Anterior cingulate cortex (tissue), 58 donors: ENCODE measurements around the gene ZNF207.
"Not testable (repeated sequence)": the region's sequence is repeated elsewhere in the genome, so short reads cannot be mapped to it uniquely, and the experiment has no call there.

Experiments used
- DNase-seq, 58 donors: peaks; one replicate each; lab custom pipeline; 2025; lab: John Stamatoyannopoulos, UW

The ZNF207 gene

DNA sequence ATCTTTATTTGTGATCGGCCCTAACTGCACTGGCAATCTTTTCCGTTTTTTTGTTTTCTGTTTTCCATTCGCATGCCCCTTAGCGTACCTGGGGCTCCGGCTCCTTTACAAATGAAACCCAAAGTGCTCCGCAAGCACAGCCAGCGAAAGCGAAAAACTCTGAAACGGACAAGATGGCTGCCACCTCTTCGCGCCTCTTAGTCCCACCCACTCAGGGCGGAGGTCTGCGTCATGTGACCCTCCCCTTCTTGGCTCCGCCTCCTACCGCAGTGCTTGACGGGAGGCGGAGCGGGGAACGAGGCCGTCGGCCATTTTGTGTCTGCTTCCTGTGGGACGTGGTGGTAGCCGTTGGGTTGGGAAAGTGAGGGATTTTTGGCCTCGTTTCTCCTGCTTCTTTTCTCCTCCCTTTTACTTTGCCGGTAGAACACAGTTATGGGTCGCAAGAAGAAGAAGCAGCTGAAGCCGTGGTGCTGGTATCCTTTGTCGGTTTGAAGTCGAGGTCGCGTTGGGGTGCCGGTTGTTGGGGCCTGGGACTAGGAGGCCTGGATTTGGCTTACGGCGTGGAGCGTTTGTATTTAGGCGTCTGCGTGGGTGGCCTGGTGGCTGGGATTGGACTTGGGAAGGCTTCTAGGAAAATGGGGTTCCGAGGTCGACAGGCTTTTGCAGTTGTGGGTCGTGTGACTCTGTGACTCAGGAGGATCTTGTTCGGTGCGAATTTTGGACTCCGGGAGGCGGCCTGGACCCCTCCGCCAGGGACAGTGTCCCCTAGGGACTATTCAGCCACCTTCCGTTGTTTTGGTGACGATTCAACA, at the start of gene ZNF207:
Gene ZNF207 (plus strand): TSS at position 304 of the 812 bp plus-strand sequence. CDS start 129 bp downstream, at position 433.
- peak; percentile 53 to 95 (median 90) for DNase-seq

DNA sequence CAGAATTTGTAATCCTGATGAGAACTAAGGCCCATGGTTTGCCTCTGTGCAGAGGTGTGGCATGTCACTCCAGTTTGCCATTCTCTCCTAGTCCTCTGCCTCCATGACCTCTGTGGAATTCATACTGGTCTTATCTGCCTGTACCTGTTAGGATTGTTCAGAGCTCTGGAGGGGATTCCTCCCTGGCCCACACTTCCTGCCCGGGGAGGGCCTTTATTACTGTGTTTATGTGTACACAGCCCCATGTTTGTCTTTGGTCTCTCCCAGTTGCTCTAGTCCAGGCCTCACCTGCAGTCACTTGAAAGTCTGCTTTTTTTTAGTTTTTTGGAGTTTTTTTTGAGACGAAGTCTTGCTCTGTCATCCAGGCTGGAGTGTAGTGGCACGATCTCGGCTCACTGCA, 47.9 kb upstream of the ZNF207 start:
- no peak for DNase-seq

DNA sequence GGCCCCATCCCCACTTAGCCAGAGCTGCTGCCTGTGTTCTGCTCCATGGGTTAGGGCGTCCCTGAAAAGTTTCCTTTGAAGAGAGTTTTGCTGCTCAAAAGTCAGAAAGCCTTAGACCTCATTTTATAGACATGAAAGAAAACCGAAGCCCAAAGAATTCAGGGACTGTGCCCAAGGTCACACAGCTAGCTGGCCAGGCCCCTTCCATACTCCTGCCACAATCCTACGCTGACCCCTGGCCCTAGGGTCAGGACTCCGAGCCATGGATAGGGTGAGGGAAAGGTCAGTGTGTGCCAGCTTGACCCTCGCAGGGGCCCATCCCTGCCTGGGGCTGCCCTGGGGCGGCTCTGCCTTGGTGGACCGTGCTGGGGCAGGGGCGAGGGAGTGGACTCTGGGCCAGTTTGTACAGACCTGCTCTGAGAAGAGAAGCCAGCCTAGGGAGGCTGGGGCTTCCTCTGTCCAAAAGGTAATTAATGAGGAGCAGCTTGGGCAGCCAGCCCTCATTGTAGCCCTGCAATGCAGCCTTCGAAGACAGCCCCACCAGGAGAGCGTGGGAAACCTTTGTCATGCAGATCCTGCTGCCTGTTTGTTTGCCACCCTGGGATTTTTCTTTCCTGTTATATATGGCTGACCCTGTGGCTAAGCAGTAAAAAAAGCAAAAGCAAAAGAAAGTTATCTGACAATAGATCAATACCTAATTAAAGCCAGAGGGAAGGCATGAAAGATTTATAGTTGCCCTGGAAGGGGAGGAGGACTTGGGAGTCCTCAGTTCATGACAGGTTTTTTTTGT, 46.9 kb upstream of the ZNF207 start:
- DNase-seq = no peak

DNA sequence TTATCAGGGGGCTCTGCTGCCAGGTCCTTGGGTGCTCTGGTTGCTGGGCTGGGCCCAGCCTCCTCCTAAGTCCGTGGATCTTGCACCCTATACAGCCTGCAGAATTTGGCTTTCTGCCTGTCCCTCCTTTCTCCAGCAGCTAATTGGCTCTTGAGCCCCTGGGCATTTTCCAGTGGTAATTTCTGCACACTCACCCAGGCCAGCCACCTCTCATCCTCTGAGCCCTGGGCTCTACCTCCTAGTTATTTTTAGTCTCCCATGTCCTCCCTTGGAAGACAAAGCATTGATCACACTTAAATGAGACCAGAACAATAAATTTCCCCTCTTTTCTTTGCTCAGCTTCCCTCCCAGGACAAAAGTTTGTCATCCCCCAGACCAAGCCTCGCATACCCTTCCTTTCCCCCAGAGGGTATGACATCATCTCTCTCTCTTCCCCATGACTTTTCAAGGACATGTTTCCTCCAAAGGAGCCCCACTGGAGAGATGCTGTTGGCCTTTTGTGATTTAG, 46.1 kb upstream of the ZNF207 start:
- DNase-seq = peak in 2 of 58 donors; percentile 7 to 19

DNA sequence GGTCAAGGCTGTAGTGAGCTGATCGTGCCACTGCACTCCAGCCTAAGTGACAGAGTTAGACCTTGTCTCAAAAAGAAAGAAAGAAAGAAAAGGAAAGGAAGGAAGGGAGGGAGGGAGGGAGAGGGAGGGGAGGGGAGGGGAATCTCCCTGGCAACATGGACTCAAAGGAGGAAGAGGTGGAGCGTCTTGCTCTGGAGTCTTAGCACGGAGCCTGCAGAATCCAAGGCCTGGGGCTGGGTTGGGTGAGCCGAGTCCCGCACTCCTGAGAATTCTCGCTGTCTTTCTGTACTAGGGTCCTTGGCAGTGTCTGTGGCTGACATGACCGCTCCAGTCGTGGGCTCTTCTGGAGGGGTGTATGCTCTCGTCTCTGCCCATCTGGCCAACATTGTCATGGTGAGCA, 44.9 kb upstream of the ZNF207 start:
- no peak for DNase-seq

DNA sequence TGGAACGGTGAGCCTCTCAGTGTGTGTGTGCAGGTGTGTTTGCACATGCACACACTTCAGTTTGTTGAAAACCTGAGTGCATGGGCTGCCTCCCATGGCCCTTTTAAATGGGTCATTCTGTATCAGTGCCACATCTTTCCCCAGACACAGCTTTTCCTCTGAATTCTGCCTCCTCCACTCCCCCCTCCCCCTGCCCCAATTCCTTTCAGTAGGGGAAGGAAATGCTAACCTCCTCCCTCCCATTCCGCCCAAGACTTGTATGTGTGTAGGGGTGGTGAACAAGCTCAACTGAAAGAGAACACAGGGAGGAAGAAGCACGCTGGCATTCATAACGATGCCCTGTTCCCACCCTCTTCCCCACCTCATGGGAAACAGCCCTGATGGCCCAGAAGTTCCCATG, 42.3 kb upstream of the ZNF207 start:
- no peak for DNase-seq

DNA sequence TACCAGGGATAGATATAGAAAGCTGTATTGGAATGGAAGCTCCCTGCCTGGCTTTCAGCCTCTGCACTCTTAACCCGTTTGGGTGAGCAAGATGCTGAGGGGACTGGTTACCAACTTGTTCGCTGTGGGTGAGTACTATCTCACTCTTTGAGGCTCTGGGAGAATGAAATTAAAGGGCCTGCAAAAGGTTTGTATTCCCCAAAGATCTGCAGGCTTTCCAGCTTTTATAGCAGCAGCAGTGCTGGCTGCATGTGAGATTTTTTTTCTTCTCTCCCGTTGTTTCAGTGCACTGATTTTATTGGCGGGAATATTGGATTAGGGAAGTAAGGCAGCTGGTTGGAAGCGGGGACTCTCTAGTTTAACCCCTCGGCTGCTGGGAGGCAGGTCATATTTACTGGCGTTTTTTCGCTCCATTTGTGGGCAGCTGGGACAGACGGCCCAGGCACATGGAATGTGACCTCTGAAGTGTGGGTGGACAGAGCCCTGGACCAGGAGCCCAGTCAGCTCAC, 38.9 kb upstream of the ZNF207 start:
- DNase-seq = peak in 3 of 58 donors; percentile 14 to 24 (median 18)

DNA sequence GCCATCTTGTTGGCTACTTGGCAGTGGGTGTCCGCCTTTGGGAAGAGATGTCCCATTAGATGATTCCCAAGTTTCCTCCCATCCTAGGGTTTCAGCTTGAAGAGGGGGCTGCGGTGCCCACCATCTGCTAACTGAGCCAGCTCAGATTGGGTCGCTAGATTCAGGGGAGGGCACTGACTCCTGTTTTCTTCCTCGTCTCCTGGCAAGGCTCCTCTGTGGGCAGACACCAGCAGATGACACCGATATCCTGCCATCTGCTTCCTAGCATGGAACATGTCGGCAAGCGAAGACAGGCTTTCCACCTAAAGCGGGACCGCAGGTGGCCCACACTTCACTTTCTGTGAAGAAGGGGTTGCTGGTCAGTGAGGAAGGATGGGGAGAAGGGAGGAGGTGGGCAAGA, 35.3 kb upstream of the ZNF207 start:
- DNase-seq = no peak

DNA sequence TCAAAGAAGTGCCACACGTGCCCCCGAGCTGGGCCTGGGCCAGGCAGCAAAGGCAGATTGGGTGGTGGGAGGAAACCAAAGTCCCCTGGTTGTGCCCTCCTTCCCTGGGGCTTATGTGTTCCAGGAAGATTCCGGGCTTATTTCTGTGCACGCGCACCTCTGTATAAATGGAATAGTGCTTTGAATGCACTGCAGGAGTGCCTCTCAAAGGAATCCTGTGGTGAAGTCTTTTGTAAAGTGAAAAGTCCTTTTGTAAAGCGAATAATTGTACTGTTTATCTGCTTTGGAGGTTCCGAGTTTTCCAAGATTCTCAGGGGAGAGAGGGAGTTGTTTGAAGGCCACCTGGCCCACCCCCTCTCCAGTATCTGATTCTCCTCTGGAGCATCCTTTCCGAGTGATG, 34.8 kb upstream of the ZNF207 start:
- no peak for DNase-seq

DNA sequence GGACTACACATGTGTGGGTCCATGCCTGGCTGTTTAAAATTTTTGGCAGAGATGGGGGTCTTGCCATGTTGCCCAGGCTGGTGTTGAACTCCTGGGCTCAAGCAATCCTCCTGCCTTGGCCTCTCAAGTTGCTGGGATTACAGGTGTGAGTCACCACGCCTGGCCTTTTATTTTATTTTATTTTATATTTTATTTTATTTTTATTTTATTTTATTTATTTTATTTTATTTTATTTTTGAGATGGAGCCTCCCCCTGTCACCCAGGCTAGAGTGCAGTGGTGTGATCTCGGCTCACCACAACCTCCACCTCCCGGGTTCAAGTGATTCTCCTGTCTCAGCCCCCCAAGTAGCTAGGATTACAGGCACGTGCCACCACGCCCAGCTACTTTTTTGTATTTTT, 33.3 kb upstream of the ZNF207 start:
- not testable (repeated sequence) for DNase-seq

DNA sequence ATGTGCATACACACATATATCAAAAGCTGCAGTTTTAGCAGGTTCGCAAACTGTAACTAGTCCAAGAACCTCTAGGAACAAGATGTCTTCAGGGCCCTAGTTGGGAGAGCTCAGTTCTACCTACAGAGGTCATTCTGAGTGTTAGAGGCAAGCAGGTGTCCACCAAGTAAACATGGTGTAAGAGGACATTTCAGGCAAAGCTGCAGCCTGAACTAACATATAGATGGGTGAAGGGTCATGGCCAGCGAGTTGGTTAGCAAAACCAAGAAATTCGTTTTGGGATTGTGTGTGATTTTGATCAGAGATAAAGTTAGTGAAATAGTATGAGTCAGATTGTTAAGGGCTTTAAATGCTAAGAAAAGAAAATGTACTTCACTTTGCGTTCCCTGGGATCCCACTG, 32.6 kb upstream of the ZNF207 start:
- DNase-seq = no peak

DNA sequence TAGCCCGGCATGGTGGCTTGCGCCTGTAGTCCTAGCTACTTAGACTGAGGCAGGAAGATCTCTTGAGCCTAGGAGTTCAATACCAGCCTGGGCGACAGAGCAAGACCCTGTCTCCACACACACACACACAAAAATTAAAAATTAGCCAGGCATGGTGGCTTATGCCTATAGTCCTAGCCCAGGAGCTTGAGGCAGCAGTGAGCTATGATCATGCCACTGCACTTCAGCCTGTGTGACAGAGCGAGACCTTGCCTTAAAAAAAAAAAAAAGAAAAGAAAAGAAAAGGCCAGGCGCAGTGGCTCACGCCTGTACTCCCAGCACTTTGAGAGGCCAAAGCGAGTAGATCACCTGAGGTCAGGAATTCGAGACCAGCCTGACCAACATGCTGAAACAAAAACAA, 31.9 kb upstream of the ZNF207 start:
- no peak for DNase-seq

DNA sequence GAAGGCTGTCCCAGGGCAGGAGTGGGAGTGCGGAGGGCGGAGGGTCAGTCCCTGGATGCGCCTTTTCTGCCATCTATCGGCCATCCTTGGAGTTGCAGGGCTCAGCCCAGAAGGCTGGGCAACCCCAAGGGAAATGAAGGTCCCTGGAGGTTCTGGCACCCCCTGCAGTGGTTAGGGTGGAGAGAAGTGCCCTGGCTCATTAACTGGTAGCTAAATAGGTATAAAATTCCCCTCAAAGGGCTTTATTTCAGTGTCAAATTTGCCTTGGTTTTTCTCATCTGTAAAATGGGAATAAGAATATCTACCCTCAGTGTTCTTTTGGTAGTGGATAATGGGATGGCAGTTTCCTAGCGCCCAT, 30.4 kb upstream of the ZNF207 start:
- peak in 50 of 58 donors; percentile 2 to 75 (median 44) for DNase-seq

DNA sequence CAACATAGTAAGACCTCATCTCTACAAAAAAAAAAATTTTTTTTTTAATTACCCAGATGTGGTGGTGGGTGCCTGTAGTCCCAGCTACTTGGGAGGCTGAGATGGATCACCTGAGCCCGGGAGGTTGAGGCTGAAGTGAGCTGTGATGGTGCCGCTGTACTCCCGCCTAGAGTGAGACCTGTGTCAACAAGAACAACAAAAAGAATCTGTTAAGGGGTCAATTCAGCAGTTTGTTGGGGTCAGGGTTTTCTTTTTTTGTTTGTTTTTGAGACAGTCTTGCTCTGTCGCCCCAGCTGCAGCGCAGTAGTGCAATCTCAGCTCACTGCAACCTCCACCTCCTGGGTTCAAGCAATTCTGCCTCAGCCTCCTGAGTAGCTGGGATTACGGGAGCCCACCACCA, 29.9 kb upstream of the ZNF207 start:
- not testable (repeated sequence) for DNase-seq

DNA sequence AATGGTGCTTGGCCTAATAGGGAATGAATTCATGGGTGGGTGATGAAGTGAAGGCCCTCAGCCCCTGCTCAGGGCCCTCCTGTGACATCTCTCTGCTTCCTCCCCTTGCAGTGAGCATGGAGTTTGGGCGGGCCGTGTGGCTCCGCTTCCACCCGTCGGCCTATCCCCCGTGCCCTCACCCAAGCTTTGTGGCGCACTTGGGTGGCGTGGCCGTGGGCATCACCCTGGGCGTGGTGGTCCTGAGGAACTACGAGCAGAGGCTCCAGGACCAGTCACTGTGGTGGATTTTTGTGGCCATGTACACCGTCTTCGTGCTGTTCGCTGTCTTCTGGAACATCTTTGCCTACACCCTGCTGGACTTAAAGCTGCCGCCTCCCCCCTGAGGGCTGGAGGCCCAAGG, 29.1 kb upstream of the ZNF207 start:
- DNase-seq = no peak

DNA sequence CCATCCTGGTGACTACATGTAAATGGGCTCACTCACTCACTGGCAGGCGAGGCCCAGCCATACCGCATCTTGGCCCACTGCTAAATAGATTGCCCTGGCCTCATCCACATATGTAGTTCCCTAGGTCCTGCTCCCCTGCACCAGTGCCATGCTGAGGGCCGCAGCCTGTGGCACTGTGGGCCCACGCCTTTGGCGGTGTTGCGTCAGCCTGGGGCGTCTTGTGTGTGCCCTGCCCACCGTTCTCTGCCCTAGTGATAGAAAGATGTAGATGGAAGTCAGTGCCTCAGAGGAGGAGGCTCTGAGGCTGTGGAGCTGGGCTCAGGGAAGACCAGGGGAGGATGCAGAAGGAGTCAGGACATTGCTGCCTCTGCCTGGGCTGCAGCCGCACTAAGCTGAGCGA, 26.9 kb upstream of the ZNF207 start:
- no peak for DNase-seq

DNA sequence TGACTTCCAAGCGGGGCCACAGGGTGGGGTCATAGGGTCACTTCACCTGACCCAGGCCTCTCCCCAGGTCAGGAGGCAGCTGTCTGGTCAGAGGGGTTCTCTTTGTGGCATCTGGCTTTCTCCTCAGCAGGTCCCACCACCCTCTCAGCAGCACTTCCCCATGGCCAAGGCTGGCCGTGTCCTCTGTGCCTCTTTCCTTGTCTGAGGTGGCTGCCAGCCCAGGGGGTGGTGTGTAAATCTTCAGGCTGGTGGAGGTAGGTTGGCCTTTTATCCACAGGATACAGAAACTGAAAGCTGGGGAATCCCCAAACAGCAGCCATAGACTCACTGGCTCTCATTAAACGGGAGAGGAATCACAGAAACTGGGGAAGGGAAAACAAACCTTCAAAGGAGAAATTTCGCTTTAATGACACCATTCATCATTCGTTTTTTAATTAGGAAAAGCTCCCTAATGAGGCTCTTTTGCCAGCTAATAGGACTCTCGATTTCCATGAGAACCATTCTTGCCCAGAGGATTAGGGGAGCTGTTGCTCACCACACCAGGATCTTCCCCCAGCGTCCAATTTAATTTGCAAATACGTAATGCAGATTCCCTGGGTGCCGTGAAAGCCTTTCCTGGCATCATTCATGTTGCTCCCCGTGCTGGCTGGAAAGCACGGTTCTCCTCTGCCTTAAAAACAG, 26.0 kb upstream of the ZNF207 start:
- DNase-seq = peak in 36 of 58 donors; percentile 3 to 81 (median 34)

DNA sequence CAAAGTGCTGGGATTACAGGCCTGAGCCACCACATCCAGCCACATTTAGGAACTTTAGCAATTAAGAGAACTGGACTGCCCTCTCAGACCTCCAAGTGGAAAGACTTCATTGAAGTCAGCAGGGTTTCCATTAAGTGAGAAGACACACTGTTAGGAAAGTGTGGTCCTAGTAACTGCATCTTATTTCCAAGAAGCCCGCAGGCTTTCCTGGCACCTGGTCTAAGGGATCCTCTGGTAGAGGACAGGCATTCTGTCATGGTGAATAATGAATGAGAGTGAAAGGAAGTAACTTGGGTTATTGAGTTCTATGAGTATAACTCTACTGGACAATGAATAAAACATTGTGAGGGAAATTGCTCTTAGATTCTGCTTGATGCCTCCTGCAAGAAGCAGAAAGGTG, 22.0 kb upstream of the ZNF207 start:
- DNase-seq = no peak

DNA sequence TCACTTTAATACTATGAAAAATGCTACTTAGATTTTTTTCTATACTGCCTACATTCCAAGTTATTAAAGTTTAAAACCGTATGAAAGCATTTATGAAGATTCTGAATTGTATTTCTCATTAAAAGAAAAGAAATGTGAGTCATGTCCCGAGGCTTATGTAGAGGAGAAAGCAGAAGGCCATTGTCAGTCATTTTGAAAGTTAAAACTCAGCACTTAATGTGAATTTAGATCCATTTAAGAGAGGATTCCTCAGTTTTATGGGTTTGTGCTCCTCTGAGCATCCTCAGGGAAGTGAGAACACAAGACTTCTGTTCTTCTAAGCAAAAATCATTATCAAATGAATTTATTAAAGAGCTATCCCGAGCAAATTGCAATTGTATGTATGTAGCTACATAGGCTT, 19.8 kb upstream of the ZNF207 start:
- no peak for DNase-seq

DNA sequence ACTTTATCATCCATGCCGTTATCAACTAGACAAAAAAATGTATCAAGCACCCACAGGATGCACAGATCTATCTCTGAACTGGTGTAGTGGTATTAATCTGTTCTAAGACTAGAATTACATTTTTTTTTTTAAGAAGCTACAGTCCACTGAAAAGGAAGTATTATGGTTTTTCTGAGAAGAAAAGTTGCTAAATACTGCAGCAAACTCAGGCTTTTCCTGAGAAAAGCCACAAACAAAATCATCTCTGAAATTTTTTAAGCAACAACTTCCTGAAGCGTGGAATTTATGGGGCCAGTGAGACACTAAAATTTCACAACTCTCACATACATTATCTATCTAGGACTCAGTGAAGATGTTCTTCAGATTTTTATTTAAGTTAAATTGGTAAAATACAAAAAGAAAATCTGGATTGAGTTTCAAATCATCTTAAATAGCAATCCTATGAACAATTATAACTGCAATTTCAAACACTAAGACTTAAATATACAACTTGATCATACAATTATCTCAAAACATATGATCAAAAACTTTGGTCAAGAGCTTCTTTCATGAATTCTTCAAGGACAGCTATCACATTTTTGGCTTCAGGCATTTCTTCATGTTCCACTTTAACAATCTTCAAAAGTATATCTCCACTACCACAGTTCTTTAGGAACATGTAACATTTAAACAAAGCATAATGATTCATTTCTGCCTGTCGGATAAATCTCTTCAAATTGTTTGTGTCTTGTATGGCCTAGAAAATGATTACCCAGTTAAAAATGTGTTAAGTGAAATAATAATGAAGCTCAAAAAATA, 18.5 kb upstream of the ZNF207 start:
- no peak for DNase-seq
